NB4 (cell line): ENCODE results near the gene UGT1A7.

Experiments used
- MYC ChIP-seq: IDR thresholded peaks from 2 replicates; pipeline ENCODE4 v1.6.1; 2011; ENCODE audit warnings: low read depth, low read length
- POLR2A ChIP-seq: IDR thresholded peaks from 2 replicates; pipeline ENCODE4 v1.6.1; 2011; ENCODE audit warnings: mild to moderate bottlenecking; ENCODE audit not compliant: insufficient read length; ENCODE audit errors: extremely low read depth
- TF ChIP-seq, protein P1 (sequence below): IDR thresholded peaks from one replicate; pipeline ENCODE4 v1.5.1; 2012; ENCODE audit warnings: low read depth, low read length

- TF ChIP-seq, protein P1, sequence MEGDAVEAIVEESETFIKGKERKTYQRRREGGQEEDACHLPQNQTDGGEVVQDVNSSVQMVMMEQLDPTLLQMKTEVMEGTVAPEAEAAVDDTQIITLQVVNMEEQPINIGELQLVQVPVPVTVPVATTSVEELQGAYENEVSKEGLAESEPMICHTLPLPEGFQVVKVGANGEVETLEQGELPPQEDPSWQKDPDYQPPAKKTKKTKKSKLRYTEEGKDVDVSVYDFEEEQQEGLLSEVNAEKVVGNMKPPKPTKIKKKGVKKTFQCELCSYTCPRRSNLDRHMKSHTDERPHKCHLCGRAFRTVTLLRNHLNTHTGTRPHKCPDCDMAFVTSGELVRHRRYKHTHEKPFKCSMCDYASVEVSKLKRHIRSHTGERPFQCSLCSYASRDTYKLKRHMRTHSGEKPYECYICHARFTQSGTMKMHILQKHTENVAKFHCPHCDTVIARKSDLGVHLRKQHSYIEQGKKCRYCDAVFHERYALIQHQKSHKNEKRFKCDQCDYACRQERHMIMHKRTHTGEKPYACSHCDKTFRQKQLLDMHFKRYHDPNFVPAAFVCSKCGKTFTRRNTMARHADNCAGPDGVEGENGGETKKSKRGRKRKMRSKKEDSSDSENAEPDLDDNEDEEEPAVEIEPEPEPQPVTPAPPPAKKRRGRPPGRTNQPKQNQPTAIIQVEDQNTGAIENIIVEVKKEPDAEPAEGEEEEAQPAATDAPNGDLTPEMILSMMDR: no peak
- no peak for TF ChIP-seq POLR2A
- no peak for TF ChIP-seq MYC
Measured at GRCh38 chr2:233706720-233707119, 25.0 kb downstream of the UGT1A7 start.
